DND-41 (cell line): ENCODE data around the gene CRACR2A.

ENCODE experiments used
- CTCF ChIP-seq: IDR thresholded peaks from 2 replicates; pipeline ENCODE4 v1.5.1; 2012; ENCODE audit warnings: borderline replicate concordance, low read length, moderate library complexity, mild to moderate bottlenecking; ENCODE audit not compliant: poor library complexity, severe bottlenecking; ENCODE audit errors: extremely low read depth
- EZH2 ChIP-seq: IDR thresholded peaks from 3 replicates; pipeline ENCODE4 v1.6.1; 2012; ENCODE audit warnings: borderline replicate concordance, low read depth, mild to moderate bottlenecking, moderate library complexity, low read length, inconsistent platforms; ENCODE audit not compliant: severe bottlenecking

DNA sequence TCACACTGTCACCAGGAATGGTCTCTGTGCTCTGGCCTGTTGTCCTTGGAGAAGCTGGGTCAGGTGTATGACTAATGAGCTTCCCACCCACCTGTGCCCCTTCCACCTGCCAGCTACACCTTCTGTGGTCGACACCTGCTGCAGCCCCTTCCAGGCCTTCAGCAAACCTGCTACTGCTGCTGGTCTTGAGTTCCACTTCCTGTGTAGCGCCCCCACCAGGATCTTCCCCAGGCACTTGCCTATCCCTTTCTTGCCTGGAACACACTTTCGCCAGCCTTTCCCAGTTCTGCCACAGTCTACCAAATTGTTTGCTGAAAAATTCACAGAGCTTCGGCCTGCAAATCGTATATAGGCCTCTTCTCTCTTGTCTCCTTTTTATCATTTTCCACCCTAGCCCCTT is 75.3 kb downstream of the CRACR2A start:
- peak; percentile 24 for TF ChIP-seq CTCF
- no peak for TF ChIP-seq EZH2
